GM10266 (cell line): ENCODE measurements around the gene CCDC43.
"Not testable (repeated sequence)": the region's sequence is repeated elsewhere in the genome, so short reads cannot be mapped to it uniquely, and the experiment has no call there.

Experiments
- DNase-seq: peaks from one replicate; pipeline ENCODE4 v3.0.0; 2012; ENCODE audit errors: extremely low spot score
- CTCF ChIP-seq: IDR thresholded peaks from 2 replicates; pipeline ENCODE4 v1.5.1; 2012; ENCODE audit warnings: mild to moderate bottlenecking, low read depth; ENCODE audit not compliant: control insufficient read depth, insufficient read depth; ENCODE audit errors: missing control alignments

The CCDC43 gene

GRCh38 chr17:44719444-44719843 is 29.9 kb upstream of the CCDC43 start:
- DNase-seq: no peak
- TF ChIP-seq CTCF: no peak

GRCh38 chr17:44708401-44709263 is 19.1 kb upstream of the CCDC43 start, which contains the start of gene DBF4B:
TSS of gene DBF4B (plus strand) at chr17:44708665. CDS start at chr17:44708821, 156 bp downstream.
- no peak for TF ChIP-seq CTCF
- peak; percentile 88 for DNase-seq

GRCh38 chr17:44707755-44708400 is 18.3 kb upstream of the CCDC43 start:
- no peak for TF ChIP-seq CTCF
- no peak for DNase-seq

GRCh38 chr17:44700288-44700687 is 10.7 kb upstream of the CCDC43 start:
- DNase-seq: not testable (repeated sequence)

GRCh38 chr17:44693609-44694008 is 4.0 kb upstream of the CCDC43 start:
- DNase-seq: no peak

GRCh38 chr17:44690746-44691306 is 1.2 kb upstream of the CCDC43 start:
- peak; percentile 37 for DNase-seq
- peak; percentile 37 for TF ChIP-seq CTCF

More at GRCh38 chr17:44693609-44694008, 4.0 kb upstream of the CCDC43 start:
- no peak for TF ChIP-seq CTCF

- no peak for TF ChIP-seq CTCF
- peak; percentile 34 for DNase-seq
Observed at GRCh38 chr17:44688675-44689476, 700 bp downstream of the CCDC43 start.
